ENCODE results near the gene ADH6.

Gene ADH6

DNA sequence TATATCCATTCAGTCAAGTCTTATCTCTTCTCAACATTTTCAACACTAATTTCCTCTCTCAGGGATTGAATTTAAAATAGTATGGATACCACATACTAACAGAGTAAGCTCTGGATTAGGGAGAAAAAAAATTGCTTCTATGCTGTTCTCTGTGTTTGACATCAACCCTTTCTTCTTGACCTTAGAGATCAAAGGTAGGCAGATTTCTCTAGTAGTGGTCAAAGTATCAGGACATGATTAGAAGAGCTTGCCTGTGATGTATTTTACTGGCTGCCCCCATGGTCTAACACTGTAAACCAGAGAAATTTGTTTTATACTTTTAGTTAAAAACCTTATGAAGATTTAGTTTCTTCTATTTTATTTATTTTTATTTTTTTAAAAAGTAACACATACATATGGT is 8.3 kb downstream of the ADH6 start:
- Histone ChIP-seq H3K4me3 (ENCODE audit: low read length, poor library complexity, severe bottlenecking) (no peak overlapping the region), H3K9me2 (replicated peaks; ENCODE audit: low read depth, low read length) (no peaks in the 10 kb centered on the region), H3K36me3 (ENCODE audit: insufficient read depth, low read length) (no peaks in the 10 kb centered on the region), H3K27me3 (ENCODE audit: insufficient read depth, low read length, poor library complexity, severe bottlenecking) (no peaks in the 10 kb centered on the region), H3K9ac (ENCODE audit: low read depth, low read length, poor library complexity, severe bottlenecking) (no peak overlapping the region), H3K79me2 (ENCODE audit: insufficient read depth, low read length) (no peaks in the 10 kb centered on the region), H3K4me1 (ENCODE audit: insufficient read depth, low read length, poor library complexity, severe bottlenecking) (no peaks in the 10 kb centered on the region), H4K20me1 (ENCODE audit: insufficient read depth, low read length, poor library complexity, severe bottlenecking) (no peaks in the 10 kb centered on the region), H3K9me3 (ENCODE audit: insufficient read depth, low read depth, low read length) (no peaks in the 10 kb centered on the region), H3F3A (ENCODE audit: low read depth) (no peaks in the 10 kb centered on the region), H3K4me2 (ENCODE audit: low read depth, low read length, poor library complexity, severe bottlenecking) (no peak overlapping the region), H2AFZ (ENCODE audit: low read length) (no peak overlapping the region)
- no peak for TF ChIP-seq EZH2phosphoT487 (IDR thresholded peaks at IDR 0.05; ENCODE audit: borderline replicate concordance)
- TF ChIP-seq, protein P1, sequence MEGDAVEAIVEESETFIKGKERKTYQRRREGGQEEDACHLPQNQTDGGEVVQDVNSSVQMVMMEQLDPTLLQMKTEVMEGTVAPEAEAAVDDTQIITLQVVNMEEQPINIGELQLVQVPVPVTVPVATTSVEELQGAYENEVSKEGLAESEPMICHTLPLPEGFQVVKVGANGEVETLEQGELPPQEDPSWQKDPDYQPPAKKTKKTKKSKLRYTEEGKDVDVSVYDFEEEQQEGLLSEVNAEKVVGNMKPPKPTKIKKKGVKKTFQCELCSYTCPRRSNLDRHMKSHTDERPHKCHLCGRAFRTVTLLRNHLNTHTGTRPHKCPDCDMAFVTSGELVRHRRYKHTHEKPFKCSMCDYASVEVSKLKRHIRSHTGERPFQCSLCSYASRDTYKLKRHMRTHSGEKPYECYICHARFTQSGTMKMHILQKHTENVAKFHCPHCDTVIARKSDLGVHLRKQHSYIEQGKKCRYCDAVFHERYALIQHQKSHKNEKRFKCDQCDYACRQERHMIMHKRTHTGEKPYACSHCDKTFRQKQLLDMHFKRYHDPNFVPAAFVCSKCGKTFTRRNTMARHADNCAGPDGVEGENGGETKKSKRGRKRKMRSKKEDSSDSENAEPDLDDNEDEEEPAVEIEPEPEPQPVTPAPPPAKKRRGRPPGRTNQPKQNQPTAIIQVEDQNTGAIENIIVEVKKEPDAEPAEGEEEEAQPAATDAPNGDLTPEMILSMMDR (conservative IDR thresholded peaks at IDR 0.05; ENCODE audit: low read length), result no peak

DNA sequence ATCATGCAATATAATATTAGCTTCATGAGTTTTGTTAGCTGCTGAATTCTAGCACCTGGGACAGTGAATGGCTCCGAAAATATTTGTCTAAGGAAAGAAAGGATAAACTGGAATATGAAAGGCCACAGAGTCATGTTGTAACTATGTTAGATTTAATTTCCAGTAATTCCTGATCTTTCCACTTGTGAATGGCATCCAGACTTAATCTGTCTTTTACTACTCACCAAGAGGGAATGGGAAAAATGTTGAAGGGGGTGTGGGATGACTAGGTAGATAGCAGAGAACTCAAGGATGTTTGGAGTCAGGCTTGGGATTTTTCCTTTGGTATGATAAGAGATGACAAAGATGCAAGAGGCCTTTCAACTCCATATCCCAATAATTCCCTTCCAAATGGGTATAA is 9.4 kb downstream of the ADH6 start:
- H3K9me2 ChIP-seq (replicated peaks; ENCODE audit: low read depth, low read length), result no peaks in the 10 kb centered on the region
- H3F3A ChIP-seq (ENCODE audit: low read depth), result no peaks in the 10 kb centered on the region
- no peaks in the 10 kb centered on the region for H3K9me3 ChIP-seq (ENCODE audit: insufficient read depth, low read depth, low read length)
- TF ChIP-seq, protein P1 (conservative IDR thresholded peaks at IDR 0.05; ENCODE audit: low read length), result no peak
- TF ChIP-seq EZH2phosphoT487 (IDR thresholded peaks at IDR 0.05; ENCODE audit: borderline replicate concordance), result no peak
- H3K4me2 ChIP-seq (ENCODE audit: low read depth, low read length, poor library complexity, severe bottlenecking), result no peak overlapping the region
- no peak overlapping the region for H3K9ac ChIP-seq (ENCODE audit: low read depth, low read length, poor library complexity, severe bottlenecking)
- no peaks in the 10 kb centered on the region for H3K27me3 ChIP-seq (ENCODE audit: insufficient read depth, low read length, poor library complexity, severe bottlenecking)
- no peaks in the 10 kb centered on the region for H3K36me3 ChIP-seq (ENCODE audit: insufficient read depth, low read length)
- H2AFZ ChIP-seq (ENCODE audit: low read length), result no peak overlapping the region
- no peaks in the 10 kb centered on the region for H3K79me2 ChIP-seq (ENCODE audit: insufficient read depth, low read length)
- no peaks in the 10 kb centered on the region for H3K4me1 ChIP-seq (ENCODE audit: insufficient read depth, low read length, poor library complexity, severe bottlenecking)
- no peak overlapping the region for H3K4me3 ChIP-seq (ENCODE audit: low read length, poor library complexity, severe bottlenecking)
- H4K20me1 ChIP-seq (ENCODE audit: insufficient read depth, low read length, poor library complexity, severe bottlenecking), result no peaks in the 10 kb centered on the region

DNA sequence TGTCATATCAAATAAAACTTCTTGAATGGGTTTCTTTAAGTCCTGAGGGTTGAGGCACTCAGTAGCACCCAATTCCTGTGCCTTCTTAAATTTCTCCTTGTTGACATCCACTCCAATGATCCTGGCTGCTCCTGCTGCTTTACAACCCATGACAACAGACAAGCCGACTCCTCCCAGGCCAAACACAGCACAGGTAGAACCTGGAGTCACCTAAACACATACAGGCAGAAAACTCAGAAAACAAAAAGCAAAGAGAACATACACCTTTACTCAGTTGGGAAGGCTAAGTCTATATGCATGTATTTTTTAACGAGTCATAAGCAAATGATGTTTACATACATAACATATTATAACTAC is 10.3 kb downstream of the ADH6 start:
- Histone ChIP-seq H2AFZ (ENCODE audit: low read length) (no peak overlapping the region), H3K4me3 (ENCODE audit: low read length, poor library complexity, severe bottlenecking) (no peak overlapping the region), H3K9ac (ENCODE audit: low read depth, low read length, poor library complexity, severe bottlenecking) (no peak overlapping the region)

More for the DNA sequence above, 10.3 kb downstream of the ADH6 start:
- Histone ChIP-seq H3K4me2 (ENCODE audit: low read depth, low read length, poor library complexity, severe bottlenecking) (no peak overlapping the region), H4K20me1 (ENCODE audit: insufficient read depth, low read length, poor library complexity, severe bottlenecking) (no peaks in the 10 kb centered on the region), H3K9me3 (ENCODE audit: insufficient read depth, low read depth, low read length) (no peaks in the 10 kb centered on the region), H3F3A (ENCODE audit: low read depth) (no peaks in the 10 kb centered on the region), H3K27me3 (ENCODE audit: insufficient read depth, low read length, poor library complexity, severe bottlenecking) (no peaks in the 10 kb centered on the region), H3K79me2 (ENCODE audit: insufficient read depth, low read length) (no peaks in the 10 kb centered on the region), H3K36me3 (ENCODE audit: insufficient read depth, low read length) (no peaks in the 10 kb centered on the region), H3K4me1 (ENCODE audit: insufficient read depth, low read length, poor library complexity, severe bottlenecking) (no peaks in the 10 kb centered on the region), H3K9me2 (replicated peaks; ENCODE audit: low read depth, low read length) (no peaks in the 10 kb centered on the region)
- TF ChIP-seq EZH2phosphoT487 (IDR thresholded peaks at IDR 0.05; ENCODE audit: borderline replicate concordance), result no peak
- TF ChIP-seq, protein P1 (conservative IDR thresholded peaks at IDR 0.05; ENCODE audit: low read length), result no peak

Measured in Loucy (cell line).